Non-pigmented ciliary epithelial cell (primary cell): ENCODE measurements around the gene HNRNPA3.
"Not testable (repeated sequence)": the region's sequence is repeated elsewhere in the genome, so short reads cannot be mapped to it uniquely, and the experiment has no call there.

Experiments
- DNase-seq: peaks from one replicate; pipeline ENCODE4 v3.0.0-alpha.2; 2010; ENCODE audit warnings: low read depth

Gene HNRNPA3

GRCh38 chr2:177188482-177189469 lies 23.8 kb upstream of the HNRNPA3 start:
- DNase-seq, result no peak

DNA sequence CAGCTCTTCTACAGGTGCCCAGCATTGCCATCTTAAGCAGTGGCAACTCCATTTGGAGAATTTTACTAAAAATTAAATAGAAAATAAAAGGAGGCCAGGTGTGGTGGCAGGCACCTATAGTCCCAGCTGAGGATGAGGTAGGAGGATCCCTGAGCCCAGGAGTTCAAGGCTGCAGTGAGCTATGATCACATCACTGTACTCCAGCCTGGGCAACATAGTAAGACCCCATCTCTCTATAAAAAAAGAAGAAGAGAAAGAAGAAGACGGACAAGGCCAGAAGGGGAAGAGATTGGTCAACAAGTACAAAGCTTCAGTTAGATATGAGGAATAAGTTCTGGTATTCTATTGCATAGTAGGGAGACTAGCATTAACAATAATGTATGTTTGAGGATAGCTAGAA lies 21.7 kb upstream of the HNRNPA3 start:
- DNase-seq, result no peak

- DNase-seq, result no peak
Measured at GRCh38 chr2:177192788-177193187, 19.8 kb upstream of the HNRNPA3 start.

DNA sequence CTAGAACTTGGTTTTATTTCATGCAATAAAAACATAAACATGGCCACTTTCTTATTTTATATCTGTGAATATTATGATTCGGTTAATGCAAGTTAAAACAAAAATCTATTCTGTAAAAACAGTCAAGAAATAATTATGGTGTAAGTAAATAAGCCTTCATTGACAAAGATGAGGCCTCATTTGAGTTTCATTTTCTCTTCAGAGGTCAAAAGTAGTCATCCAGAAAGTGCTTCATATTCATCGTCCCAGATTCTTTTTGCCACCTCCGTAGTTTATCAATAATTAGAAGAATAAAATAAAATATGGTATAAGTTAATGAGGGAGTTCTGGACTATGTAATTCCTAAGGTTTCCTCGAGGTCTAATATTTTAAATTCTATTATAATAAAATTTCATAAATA lies 19.4 kb upstream of the HNRNPA3 start:
- DNase-seq, result no peak

GRCh38 chr2:177195194-177195593 lies 17.4 kb upstream of the HNRNPA3 start:
- no peak for DNase-seq

DNA sequence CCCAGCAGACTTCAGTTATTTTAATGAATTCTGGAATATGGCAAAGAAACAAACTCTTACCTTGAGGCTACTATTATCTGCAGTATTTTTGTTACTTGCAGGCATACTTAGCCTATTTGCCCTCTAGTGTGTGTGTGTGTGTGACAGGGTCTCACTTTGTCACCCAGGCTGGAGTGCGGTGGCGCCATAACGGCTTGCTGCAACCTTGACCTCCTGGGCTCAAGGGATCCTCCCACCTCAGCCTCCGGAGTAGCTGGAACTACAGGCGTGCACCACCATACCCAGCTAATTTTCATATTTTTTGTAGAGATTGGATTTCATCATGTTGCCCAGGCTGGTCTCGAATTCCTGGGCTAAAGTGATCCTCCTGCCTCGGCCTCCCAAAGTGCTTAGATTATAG lies 12.2 kb upstream of the HNRNPA3 start:
- not testable (repeated sequence) for DNase-seq

GRCh38 chr2:177201919-177202346 lies 10.7 kb upstream of the HNRNPA3 start:
- DNase-seq, result no peak

- no peak for DNase-seq
Measured at GRCh38 chr2:177204417-177204816, 8.2 kb upstream of the HNRNPA3 start.

- no peak for DNase-seq
Measured at GRCh38 chr2:177207101-177207500, 5.5 kb upstream of the HNRNPA3 start.

DNA sequence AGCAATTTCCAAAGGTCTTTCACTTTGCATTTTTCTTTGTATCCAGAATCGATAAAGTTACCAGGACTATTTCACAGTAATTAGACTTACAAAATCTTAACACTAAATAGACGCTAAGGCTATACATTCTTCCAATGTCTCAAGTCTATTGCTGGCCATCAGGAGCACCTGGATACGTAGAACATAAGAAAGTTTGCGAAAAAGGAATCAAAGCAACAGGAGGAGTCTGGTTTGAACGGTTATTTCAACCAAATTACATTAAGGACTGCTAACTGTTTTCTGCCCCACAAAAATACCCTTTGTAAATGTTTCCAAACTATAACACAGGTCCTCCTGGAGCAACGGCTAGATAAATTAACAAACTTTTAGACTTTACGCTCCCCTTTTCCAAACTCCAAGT lies 1.4 kb upstream of the HNRNPA3 start:
- DNase-seq, result no peak

DNA sequence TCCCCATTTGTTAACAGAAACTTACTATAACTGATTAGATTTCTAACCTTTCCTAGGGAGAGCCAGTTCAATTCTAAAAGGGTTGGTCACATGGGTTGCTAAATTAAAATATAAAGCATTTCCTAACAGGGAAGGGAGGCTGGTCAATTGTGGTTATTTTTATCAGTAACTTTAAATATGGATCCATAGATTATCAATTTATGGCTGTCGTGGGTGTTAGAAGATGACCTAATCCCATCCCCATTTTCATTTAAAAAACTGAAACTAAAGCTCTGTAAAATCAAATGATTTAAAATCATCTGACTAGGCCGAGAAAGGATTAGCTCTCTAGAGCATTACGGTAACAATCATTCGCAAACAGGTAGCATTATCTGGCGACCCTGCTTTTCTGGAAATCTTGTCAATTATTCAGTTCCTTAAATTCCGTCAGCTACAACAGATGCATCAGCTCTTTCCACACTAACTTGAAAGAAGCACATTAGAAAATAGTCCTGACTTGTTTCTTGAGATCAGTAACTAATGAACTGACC lies 953 bp upstream of the HNRNPA3 start:
- DNase-seq, result no peak

- peak; percentile 57 for DNase-seq
Measured at GRCh38 chr2:177212891-177213856, 580 bp downstream of the HNRNPA3 start.

DNA sequence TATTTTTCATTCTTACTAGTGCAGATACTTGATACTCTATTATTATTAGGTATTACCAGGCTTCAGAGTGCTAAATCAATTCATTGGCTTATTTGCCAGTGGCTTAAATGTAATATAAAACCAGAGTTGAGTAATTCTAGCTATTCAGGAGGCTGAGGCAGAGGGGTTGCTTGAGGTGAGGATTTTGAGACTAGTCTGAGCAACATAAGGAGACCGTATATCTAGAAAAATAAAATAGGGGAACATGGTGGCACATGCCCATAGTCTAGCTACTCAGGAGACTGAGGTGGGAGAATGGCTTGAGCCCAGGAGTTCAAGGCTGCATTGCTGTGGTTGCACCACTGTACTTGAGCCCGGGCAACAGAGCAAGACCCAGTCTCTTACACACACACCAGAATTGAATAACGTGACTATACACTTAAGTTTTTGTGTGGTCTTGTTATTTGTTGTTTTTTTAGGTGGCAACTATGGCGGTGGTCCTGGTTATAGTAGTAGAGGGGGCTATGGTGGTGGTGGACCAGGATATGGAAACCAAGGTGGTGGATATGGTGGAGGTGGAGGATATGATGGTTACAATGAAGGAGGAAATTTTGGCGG lies 4.8 kb downstream of the HNRNPA3 start:
- DNase-seq, result no peak

- not testable (repeated sequence) for DNase-seq
Measured at GRCh38 chr2:177219787-177220186, 7.2 kb downstream of the HNRNPA3 start.

DNA sequence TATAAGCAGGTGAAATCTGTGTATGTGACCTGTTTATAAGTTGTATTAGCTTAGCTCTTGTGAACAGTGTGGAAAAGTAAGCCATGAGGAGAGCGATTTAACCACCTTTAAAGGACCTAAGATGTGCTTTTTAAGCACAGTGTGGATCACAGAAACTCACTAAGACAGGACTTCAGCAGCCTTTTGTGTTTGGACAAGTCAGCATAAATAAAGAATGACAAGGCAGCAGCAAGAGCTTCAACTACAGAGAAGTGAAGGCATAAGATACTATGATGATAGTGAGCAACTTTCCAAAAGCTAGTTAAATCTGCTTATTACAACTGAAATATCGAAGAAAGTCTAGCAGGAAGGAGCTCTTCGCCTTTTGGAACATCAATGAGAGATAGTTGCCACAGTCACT lies 8.9 kb downstream of the HNRNPA3 start:
- DNase-seq, result no peak

DNA sequence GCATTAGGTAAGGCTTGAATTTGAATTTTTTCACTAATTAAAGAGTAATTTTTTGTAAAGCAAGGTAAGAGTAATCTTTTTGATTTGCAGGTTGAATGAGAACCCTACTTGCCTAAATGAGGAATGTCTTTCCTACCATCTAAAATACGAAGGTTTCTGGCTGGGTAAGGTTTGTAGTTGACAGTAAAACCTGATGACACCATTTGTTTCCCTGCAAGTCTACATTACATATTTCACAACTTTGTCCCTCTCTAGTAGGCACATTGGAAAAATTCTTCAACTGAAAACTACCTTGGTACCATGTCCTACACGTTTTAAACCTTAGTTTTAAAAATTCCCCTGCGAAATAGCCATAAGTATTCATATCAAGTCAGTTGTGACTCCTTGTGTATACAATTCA lies 9.4 kb downstream of the HNRNPA3 start:
- DNase-seq, result no peak

DNA sequence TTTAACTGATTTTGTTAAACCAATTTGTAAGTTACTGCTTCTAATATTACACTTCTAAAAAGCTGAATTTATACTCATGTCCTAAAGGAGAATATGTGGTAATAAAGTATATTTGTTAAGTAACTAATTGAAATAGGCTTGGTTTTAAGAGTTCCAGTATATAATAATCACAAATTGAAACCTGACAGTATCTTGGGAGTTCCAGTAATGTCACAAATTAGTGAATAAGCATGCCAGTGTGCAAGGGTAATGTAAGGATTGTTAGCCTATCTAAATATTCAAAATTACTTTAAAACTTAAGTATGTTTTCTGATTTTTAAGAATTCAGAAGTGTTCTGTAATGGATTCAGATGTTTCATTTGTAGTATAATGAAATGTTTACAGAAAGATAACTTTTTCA lies 10.8 kb downstream of the HNRNPA3 start:
- DNase-seq, result not testable (repeated sequence)

DNA sequence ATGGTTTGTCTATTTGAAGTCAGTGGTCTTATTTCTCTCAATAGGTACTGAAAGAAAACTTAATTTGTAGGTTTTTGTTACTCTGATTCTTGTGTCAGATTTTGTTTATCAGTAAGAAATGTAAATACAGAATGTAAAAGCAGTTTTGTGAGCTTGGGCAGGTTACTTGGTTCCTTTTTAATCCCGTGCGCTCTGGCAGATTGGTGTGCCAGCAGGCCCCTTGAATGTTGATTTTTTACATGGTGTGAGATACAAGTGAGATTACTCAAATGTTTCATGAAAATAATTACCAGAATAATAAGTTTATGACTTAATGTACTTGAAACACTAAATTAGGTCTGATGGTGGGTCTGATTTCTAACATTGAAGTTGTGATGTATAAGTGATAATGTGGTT lies 13.4 kb downstream of the HNRNPA3 start:
- no peak for DNase-seq

DNA sequence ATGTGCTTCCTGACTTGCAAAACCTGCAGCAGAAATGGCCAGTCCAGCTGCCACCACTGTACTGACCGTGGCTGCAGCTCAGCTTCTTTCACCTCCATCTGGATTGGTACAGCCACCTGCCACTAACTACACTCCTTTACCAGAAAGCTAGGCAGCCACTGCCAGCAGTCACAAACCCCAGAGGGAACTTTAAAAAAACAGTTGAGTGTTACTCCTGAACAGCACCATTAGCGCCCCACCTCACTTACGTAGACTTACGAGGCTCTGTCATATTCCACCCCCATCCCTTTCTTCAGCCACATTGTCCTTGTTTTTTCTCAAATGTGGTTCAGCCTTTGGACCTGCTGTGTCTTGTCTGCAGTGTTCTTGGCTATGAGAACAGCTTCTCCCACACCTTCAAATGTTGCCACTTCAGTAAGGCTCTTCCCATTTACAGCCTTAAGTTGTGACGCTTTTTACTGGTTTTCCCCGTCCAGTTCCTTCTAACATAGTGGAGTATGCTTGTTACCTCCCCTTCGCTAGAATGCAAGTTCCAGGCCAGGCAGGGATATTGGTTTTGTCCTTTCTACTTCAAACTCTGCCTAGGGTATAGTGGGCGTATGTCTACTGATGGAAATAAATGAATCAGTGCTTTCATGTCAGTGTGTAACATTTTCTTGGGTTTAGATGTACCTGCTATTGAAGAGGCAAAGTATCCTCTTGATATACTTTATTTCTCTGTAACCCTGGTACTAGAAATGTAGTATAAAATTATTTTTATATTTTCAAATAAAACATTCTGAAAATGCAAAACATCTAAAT lies 17.0 kb downstream of the HNRNPA3 start:
- DNase-seq, result no peak

GRCh38 chr2:177231270-177231669 lies 18.7 kb downstream of the HNRNPA3 start:
- DNase-seq, result no peak

- no peak for DNase-seq
Measured at GRCh38 chr2:177232098-177232704, 19.6 kb downstream of the HNRNPA3 start.
